DOHH2 (cell line): Measurements from ENCODE around the gene DNAH5.

Experiments
- EZH2phosphoT487 ChIP-seq: fragments of 200-600 bp; sonication (generic); IDR thresholded peaks from 2 replicates; pipeline ENCODE4 v1.6.1; 2017; ENCODE audit warnings: borderline replicate concordance, mild to moderate bottlenecking, antibody characterized with exemption, low read length, moderate library complexity, mixed read lengths
- TF ChIP-seq, protein P1 (sequence below): fragments of 200-600 bp; sonication (generic); IDR thresholded peaks from one replicate; pipeline ENCODE4 v1.5.1; 2014; ENCODE audit warnings: antibody characterized with exemption, mild to moderate bottlenecking, low read depth, low read length; ENCODE audit not compliant: poor library complexity, severe bottlenecking

- TF ChIP-seq, protein P1, sequence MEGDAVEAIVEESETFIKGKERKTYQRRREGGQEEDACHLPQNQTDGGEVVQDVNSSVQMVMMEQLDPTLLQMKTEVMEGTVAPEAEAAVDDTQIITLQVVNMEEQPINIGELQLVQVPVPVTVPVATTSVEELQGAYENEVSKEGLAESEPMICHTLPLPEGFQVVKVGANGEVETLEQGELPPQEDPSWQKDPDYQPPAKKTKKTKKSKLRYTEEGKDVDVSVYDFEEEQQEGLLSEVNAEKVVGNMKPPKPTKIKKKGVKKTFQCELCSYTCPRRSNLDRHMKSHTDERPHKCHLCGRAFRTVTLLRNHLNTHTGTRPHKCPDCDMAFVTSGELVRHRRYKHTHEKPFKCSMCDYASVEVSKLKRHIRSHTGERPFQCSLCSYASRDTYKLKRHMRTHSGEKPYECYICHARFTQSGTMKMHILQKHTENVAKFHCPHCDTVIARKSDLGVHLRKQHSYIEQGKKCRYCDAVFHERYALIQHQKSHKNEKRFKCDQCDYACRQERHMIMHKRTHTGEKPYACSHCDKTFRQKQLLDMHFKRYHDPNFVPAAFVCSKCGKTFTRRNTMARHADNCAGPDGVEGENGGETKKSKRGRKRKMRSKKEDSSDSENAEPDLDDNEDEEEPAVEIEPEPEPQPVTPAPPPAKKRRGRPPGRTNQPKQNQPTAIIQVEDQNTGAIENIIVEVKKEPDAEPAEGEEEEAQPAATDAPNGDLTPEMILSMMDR, result no peak
- no peak for TF ChIP-seq EZH2phosphoT487
Measured at GRCh38 chr5:13944560-13945199, at the start of gene DNAH5.
